HG03108 (cell line): Measurements from ENCODE around the gene RERE.

Source experiments
- ATAC-seq: cut with Tn5 transposase; IDR thresholded peaks from one replicate; pipeline ENCODE4 v1.9.1; 2021; ENCODE audit warnings: moderate library complexity; ENCODE audit not compliant: unreplicated experiment

RERE gene

GRCh38 chr1:8589571-8589970, 227.9 kb downstream of the RERE start:
- ATAC-seq = no peak

- ATAC-seq = no peak
Measured at GRCh38 chr1:8587784-8588183, 229.7 kb downstream of the RERE start.

DNA sequence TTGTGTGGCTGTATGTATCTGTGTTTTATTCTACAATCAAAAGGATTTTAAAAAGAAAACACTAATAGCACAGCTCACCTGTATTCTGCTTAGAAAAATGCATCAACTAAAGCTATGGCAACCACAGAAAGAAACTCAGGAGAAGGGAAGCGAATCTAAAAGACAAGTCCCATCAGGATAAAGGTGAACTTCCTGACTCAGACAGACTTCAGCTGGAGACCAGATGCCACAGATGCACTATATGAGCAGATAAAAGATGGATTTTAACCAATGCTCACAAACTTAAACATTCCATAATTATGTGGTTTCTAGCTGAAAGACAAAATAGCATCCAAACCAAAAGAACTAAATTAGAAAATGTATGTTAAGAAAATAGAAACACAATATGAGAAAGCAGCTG, 231.0 kb downstream of the RERE start:
- ATAC-seq = no peak

DNA sequence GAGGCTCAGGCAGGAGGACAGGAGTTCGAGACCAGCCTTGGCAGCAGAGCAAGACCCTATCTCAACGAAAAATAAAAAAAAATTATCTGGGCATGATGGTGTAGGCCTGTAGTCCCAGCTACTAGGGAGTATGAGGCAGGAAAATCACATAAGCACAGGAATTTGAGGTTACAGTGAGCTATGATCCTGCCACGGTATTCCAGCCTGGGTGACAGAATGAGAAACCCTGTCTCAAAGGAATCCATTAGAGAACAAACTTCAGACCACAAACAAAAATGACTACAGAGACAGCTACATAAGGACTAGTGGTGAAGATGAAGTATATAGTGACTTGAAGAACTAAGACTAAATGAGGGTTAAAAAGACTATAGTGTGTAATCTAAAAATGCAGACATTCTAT, 233.1 kb downstream of the RERE start:
- no peak for ATAC-seq

GRCh38 chr1:8583031-8583430, 234.4 kb downstream of the RERE start:
- ATAC-seq = no peak

DNA sequence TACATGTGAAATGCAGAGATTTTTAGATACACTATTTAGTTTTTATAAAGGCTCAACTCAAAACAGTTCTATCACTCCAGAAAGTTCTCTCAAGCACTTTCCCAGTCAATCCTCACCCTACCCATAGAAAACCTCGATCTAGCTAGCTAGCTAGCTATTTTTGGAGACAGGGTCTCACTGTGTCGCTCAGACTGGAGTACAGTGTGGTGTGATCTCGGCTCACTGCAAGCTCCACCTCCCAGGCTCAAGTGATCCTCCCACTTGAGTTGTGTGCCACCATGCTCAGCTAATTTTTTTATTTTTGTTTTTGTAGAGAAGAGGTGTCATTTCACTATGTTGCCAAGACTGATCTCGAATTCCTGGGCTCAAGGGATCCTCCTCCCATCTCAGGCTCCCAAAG, 236.9 kb downstream of the RERE start:
- ATAC-seq = no peak

DNA sequence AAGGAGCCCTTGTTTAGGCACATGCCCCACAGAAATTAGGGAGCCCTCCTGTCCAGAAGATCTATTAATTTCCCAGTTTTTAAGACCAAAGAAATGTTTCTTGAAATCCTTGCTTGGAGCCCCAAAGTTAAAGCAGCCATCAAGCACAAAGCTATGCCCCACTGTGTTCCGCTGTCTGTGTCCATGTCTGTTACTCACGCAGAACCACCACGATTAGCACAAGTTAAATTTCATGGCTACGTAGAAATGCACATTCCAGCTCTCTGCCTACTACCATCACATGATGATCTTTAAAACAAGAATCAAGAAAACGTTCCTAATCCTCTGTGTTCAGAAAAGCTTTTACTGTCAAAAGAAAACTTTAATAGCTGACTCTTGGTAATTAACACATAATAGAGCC, 238.5 kb downstream of the RERE start:
- ATAC-seq = no peak

GRCh38 chr1:8578132-8578877, 239.1 kb downstream of the RERE start:
- ATAC-seq = no peak

- no peak for ATAC-seq
Measured at GRCh38 chr1:8574985-8575384, 242.5 kb downstream of the RERE start.

- ATAC-seq = no peak
Measured at GRCh38 chr1:8572106-8572505, 245.3 kb downstream of the RERE start.

DNA sequence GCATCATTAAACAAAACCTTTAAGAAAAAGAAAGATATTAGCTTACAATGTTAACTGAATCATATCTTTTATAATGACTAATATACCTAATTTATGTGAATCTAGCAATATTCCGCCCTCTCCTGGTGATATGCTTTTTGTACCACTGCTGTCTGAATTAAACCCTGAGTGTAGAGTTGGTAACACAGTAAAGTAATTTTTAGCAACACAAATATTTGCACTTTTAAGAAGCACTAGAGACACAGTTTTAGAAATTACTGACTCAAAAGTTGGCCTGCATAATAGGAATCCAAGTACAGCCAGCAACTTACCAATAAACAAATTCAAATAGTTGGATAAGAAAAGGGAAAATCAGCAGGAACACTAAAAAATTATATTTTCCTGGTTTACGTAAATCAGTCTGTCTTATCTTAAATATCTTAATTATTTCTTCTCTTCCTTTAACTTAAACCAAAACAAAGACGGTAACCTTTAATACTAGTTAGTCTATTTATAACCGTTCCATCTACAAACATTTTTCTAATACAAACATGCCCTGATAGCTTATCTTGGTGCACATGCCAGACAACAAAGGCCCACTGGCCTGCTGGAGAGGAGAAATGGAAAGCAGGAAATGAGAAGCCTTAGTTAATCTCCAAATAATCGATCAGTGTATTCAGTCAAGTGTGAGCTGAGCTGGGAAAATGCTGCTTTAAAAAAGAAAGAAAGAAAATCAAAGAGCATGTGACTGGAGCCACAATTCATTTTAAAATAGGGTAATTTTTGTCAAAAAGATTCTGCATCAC, 246.0 kb downstream of the RERE start:
- ATAC-seq = no peak

- no peak for ATAC-seq
Measured at GRCh38 chr1:8570465-8570864, 247.0 kb downstream of the RERE start.

DNA sequence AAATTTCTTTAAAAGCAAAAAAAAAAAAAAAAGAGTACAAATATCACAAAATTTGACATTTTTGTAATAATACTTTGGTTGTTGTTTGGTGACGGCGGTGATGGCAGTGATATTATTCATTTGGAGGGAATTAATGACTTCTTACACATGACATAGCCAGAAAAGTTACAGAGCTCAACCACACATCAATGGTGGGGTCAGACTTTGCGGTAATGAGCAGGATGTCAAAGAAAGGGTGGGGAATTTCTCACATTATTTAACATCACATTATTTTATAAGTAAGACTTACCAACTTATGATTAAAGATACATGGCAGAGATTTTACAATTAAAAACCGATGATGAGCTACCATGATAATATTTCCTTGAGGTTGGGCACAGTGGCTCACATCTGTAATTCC, 248.2 kb downstream of the RERE start:
- no peak for ATAC-seq

DNA sequence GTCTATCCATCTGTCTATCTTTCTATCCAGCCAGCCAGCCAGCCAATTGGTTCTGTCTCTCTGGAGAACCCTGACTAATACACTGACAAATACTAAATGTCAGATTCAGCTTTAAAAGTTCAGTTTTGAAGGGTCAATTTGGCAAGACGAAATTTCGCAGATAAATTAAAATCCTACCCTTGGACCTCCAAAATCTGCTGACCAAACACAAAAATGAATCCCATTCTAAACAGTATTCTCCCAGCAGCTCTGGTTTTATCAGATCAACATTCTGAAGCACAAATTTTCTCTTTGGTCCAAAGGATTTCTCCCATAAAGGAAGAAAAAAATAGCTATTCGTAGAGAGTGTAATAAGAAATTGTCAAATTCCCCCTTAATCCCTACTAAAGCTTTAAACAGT, 248.6 kb downstream of the RERE start:
- ATAC-seq = no peak

- no peak for ATAC-seq
Measured at GRCh38 chr1:8567146-8567545, 250.3 kb downstream of the RERE start.

DNA sequence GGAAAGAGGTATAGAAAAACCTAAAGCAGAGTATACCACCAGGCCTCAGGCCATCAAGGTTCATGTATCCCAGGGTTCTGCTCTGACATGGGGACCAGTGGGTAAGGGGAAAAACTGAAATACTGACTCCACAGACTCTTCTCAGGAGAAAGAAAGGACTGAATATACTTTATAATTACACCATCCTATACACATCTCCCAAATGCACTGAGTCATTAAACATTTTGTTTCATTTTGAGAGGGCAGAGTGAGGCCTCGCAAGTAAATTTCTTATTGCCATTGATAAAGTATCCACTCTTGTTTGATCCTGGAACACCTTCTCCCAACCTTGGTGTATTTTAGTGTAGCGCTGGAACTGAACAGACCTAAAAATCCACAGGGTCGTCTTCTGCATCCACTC, 251.6 kb downstream of the RERE start:
- no peak for ATAC-seq

DNA sequence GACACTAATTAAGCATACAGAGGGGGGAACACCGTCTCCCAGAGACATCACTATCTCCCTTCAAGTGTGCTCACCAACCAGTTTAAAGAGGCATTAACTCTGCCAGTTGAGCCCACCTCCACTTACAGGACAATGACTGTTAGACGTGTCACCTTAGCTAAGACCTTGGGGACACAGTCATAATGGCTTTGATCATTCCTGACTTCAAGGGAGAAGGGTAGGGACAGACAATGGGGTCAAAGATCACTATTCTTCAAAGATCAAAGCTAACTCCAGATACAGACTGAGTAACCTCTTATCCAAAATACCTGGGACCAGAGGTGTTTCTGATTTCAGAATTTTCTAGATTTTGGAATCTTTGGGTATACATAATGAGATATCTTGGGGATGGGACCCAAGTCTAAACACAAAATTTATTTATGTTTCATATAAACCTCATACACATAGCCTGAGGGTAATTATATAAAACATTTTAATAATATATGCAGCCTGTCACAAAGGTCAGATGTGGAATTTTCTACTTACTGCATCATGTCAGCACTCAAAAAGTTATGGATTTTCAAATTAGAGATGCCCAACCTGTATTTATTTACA, 253.4 kb downstream of the RERE start:
- ATAC-seq = no peak

- no peak for ATAC-seq
Measured at GRCh38 chr1:8562881-8563865, 254.3 kb downstream of the RERE start.

GRCh38 chr1:8562222-8562621, 255.2 kb downstream of the RERE start:
- no peak for ATAC-seq

DNA sequence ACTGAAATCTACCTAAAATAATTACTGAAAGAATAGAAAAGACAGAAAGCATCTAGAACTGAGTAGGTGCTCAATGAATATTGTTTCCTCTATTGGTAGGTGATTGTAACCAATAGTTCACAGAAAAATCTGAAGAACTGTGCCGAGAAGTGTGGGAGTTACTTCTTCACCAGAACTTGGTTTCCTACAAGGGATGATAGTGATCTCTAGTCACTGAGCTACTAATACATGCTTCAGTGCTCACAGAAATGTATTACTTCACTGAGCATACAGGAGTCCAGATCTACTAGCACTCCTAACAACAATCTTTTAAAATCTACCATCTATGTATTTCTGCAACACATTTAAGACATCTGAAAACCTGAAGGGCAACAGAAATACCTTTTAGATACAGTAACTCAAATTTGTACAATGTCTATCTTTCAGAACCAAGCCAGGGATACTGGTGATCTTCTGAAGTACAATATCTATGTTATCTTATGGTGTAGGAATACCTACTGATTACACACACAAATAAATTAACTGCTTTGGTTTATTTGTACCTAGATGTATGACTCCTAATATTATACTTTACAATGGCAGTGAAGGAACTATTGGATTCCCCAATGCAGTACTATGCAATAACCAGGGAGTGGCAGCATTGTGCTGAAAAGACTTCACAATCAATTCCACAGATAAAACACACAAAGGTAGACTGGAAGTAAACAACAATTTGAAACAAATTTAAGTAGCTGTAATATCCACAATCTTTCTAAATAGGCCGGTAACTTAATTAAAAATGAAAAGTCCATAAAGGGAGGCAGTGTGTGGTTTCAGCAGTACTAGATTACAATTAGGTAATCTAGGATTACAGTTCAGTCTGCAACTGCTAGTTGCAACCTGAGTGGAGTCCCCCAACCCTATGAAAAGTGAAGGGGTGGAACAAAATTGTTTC, 256.6 kb downstream of the RERE start:
- ATAC-seq = no peak
